ENCODE results near the gene KRTAP4-16.

DNA sequence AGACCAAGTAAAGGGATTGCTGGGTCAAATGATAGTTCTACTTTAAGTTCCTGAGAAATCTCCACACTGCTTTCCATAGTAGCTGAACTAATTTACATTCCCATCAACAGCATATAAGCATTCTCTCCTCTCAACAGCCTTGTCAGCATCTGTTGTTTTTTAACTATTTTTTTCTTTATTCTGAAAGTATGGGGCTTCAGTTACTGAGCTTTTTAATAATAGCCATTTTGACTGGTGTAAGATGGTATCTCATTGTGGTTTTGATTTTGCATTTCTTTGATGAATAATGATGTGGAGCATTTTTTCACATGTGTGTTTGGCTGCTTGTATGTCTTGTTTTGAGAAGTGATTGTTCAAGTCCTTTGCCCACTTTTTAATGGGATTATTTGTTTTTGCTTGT lies 49.4 kb downstream of the KRTAP4-16 start:
- TF ChIP-seq, protein P1, sequence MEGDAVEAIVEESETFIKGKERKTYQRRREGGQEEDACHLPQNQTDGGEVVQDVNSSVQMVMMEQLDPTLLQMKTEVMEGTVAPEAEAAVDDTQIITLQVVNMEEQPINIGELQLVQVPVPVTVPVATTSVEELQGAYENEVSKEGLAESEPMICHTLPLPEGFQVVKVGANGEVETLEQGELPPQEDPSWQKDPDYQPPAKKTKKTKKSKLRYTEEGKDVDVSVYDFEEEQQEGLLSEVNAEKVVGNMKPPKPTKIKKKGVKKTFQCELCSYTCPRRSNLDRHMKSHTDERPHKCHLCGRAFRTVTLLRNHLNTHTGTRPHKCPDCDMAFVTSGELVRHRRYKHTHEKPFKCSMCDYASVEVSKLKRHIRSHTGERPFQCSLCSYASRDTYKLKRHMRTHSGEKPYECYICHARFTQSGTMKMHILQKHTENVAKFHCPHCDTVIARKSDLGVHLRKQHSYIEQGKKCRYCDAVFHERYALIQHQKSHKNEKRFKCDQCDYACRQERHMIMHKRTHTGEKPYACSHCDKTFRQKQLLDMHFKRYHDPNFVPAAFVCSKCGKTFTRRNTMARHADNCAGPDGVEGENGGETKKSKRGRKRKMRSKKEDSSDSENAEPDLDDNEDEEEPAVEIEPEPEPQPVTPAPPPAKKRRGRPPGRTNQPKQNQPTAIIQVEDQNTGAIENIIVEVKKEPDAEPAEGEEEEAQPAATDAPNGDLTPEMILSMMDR (conservative IDR thresholded peaks at IDR 0.05), result no peak
- no peak for TF ChIP-seq EZH2 (IDR thresholded peaks at IDR 0.05; ENCODE audit: low read depth)

Measured in PC-9 (cell line).